NCI-H524 (cell line): ENCODE measurements around the gene LEFTY1.
"Not testable (repeated sequence)": the region's sequence is repeated elsewhere in the genome, so short reads cannot be mapped to it uniquely, and the experiment has no call there.

Source experiments
- DNase-seq, 2 experiments: peaks; one replicate each; lab custom pipeline; 2025; lab: John Stamatoyannopoulos, UW

The LEFTY1 gene

GRCh38 chr1:225848030-225848955 is 40.7 kb downstream of the LEFTY1 start:
- DNase-seq, result peak; percentile 63 to 89

- peak in 1 of 2 experiments; percentile 10 for DNase-seq
Measured at GRCh38 chr1:225847610-225848009, 41.3 kb downstream of the LEFTY1 start.

- DNase-seq, result no peak
Measured at GRCh38 chr1:225846331-225847310, 42.3 kb downstream of the LEFTY1 start.

- DNase-seq, result peak; percentile 72 to 73
Measured at GRCh38 chr1:225845571-225846259, 43.2 kb downstream of the LEFTY1 start.

DNA sequence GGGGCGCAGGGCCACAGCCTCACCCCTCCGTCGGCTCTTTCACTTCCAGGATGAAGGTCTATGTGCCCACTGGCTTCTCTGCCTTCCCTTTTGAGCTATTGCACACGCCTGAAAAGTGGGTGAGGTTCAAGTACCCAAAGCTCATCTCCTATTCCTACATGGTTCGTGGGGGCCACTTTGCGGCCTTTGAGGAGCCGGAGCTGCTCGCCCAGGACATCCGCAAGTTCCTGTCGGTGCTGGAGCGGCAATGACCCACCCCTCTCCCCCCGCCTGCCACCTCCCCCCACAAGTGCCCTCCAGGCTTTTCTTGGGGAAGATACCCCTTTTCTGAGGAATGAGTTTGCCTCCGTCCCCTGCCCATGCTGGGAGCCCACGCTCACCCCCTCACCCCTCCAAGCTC is 43.8 kb downstream of the LEFTY1 start:
- no peak for DNase-seq

DNA sequence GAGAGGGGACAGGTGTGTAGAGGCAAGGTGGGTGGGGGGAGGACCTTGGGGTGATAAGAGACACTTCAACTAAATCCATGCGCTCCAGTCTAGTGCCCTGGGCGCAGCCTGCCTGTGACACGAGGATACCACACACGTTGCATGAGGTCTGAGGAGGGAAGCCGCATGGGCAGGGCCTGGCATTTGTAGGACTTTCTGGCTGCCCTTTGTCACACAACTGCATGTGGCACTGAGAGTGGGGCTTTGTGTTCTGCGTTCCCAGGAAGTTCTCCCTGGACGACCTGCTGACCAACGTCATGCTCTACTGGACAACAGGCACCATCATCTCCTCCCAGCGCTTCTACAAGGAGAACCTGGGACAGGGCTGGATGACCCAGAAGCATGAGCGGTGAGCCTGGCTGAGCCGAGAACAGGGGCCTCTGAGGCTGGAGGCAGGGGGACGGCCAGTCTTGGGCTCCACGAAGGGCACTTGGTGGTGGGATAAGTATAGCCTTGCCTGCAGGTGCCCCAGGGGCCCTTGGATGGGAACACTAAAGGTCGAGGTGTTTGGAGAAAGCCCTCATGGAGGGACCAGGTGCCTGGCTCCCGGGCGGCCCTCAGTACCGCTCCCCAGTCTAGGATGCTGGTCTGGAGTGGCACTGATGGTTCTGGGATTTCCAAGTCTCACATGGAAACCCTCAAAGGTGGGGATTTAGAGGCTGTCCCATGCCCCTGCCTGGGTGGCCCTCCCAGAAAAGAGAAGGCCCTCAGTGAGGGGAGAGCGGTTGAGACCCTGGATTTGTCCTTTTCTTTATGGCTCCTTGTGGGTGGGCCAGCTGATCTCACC is 44.5 kb downstream of the LEFTY1 start:
- no peak for DNase-seq

DNA sequence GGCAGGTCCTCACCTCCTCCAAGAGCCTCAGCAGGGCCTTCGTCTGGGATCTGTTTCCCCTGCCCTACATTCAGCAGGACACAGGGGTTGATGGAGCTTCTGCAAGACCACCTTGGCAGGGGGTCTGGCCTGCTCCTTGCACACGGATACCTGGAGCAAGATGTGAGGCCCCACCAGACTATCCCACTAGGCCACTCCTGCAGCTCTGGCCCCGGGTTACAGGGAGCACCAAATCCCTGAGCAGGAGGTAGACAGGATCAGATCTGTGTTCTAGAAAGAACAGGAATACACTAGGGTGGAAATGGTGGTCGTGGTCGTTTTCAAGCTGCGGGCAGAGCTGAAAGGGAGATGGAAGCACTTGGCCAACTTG is 45.5 kb downstream of the LEFTY1 start:
- DNase-seq, result no peak

GRCh38 chr1:225842788-225843425 is 46.0 kb downstream of the LEFTY1 start:
- peak in 1 of 2 experiments; percentile 65 for DNase-seq

GRCh38 chr1:225842074-225842473 is 46.9 kb downstream of the LEFTY1 start:
- DNase-seq, result no peak

DNA sequence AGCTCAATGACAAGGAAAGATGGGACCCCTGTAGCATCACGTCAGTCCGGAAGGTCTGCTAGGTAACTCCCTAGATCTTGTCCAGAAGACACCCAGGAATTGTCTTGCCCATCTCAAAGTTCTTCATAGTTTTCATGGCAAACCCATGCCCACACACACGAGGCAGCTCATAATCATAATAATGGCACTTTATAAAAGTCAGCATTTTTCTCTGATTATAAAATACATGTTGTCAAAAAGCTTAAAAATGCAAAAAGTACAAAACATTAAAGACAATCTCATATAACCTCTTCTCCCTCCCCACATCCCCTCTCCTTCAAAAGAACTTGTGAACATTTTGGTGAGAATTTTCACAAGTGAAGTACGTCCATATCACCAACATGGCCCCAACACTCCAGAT is 48.2 kb downstream of the LEFTY1 start:
- no peak for DNase-seq

DNA sequence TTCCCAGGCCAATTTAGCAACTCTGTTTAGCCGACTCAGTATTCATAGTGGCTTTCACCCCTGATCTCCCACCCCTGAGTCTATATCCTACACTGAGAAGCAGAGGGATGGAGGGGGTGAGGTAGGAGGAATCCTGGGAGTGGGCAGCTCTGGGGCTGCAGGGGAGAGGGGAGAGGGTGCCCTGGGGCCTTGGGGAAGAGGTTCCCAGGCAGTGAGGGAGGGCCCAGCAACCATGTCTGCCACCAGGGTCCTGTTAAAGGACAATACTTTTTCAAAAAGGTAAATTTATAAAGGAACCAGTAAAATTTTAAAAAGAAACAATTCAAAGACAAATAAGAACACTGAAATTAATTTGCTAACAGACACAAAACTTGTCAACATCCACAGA is 48.7 kb downstream of the LEFTY1 start:
- no peak for DNase-seq

DNA sequence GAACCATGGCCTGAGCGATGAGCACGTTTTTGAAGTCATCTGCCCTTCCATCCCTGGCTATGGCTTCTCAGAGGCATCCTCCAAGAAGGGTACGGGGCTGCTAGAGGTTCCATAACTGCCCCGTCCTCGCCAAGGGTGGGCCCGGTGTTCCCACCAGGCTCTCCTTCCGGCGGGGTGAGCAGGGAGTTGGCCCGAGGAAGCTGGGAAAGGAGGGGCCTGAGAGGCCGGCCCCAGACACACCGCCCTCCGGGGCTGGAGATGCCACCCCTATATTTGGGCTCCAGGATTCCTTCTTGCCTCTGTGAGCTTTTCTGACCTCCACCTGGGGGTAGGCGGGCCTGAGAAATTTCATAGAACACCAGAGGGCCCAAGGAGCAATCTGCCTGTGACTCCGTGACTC is 50.2 kb downstream of the LEFTY1 start:
- DNase-seq, result no peak

- DNase-seq, result not testable (repeated sequence)
Measured at GRCh38 chr1:225836296-225836695, 52.6 kb downstream of the LEFTY1 start.
